GM23338 (cell line): ENCODE measurements around the gene ABHD15. TPM values are rescaled to one million over a fixed set of nuclear protein-coding genes. Genes with fewer than 3 reads are reported as not detected.

ENCODE experiments used
- ATAC-seq: fragments of 200-7000 bp; cut with Tn5 transposase; 3 replicates; pipeline ENCODE4 v1.9.1; 2020
- DNase-seq: peaks from one replicate; pipeline ENCODE4 v3.0.0-alpha.2; 2015; ENCODE audit warnings: low spot score
- H2AFZ ChIP-seq: fragments of 200-600 bp; sonication (generic); 2 replicates; pipeline ENCODE4 v1.8.0; 2016; ENCODE audit warnings: antibody characterized with exemption, mild to moderate bottlenecking, moderate library complexity
- H3F3A ChIP-seq: fragments of 200-600 bp; sonication (generic); replicated peaks from 2 replicates; pipeline ENCODE4 v1.8.0; 2017; ENCODE audit warnings: antibody characterized with exemption, mixed run types, low read depth
- H3K27ac ChIP-seq: fragments of 200-600 bp; sonication (generic); 2 replicates; pipeline ENCODE4 v1.6.1; 2016; ENCODE audit warnings: low read depth
- H3K27me3 ChIP-seq: fragments of 200-600 bp; sonication (generic); 2 replicates; pipeline ENCODE4 v1.8.0; 2016; ENCODE audit warnings: mild to moderate bottlenecking, mixed run types, moderate library complexity; ENCODE audit not compliant: insufficient read depth
- H3K36me3 ChIP-seq: fragments of 200-600 bp; sonication (generic); 2 replicates; pipeline ENCODE4 v1.8.0; 2016; ENCODE audit warnings: mild to moderate bottlenecking; ENCODE audit not compliant: insufficient read depth
- H3K4me1 ChIP-seq: fragments of 200-600 bp; sonication (generic); 2 replicates; pipeline ENCODE4 v1.8.0; 2016; ENCODE audit warnings: mild to moderate bottlenecking, moderate library complexity; ENCODE audit not compliant: insufficient read depth
- H3K4me2 ChIP-seq: fragments of 200-600 bp; sonication (generic); 2 replicates; pipeline ENCODE4 v1.7.1; 2017; ENCODE audit warnings: mixed run types
- H3K4me3 ChIP-seq: fragments of 200-600 bp; sonication (generic); 2 replicates; pipeline ENCODE4 v1.6.1; 2016; ENCODE audit warnings: mixed run types
- H3K79me2 ChIP-seq: fragments of 200-600 bp; sonication (generic); replicated peaks from 2 replicates; pipeline ENCODE4 v1.8.0; 2017; ENCODE audit warnings: mild to moderate bottlenecking; ENCODE audit not compliant: insufficient read depth
- H3K9me2 ChIP-seq: fragments of 200-600 bp; sonication (generic); 2 replicates; pipeline ENCODE4 v1.8.0; 2017; ENCODE audit not compliant: insufficient read depth
- H4K20me1 ChIP-seq: fragments of 200-600 bp; sonication (generic); replicated peaks from 2 replicates; pipeline ENCODE4 v1.8.0; 2017; ENCODE audit warnings: mild to moderate bottlenecking; ENCODE audit not compliant: insufficient read depth
- H3K27ac Mint-ChIP-seq: 2 replicates; pipeline ENCODE4 v1.8.0; 2020; ENCODE audit warnings: inconsistent platforms, mild to moderate bottlenecking, moderate library complexity, mixed read lengths
- H3K27me3 Mint-ChIP-seq: 3 replicates; pipeline ENCODE4 v1.8.0; 2022; ENCODE audit warnings: low read depth, mild to moderate bottlenecking, moderate library complexity, mixed read lengths, inconsistent platforms; ENCODE audit not compliant: insufficient read depth, poor library complexity
- H3K36me3 Mint-ChIP-seq: 3 replicates; pipeline ENCODE4 v1.8.0; 2021; ENCODE audit warnings: low read depth, mild to moderate bottlenecking, inconsistent platforms, moderate library complexity, mixed read lengths
- H3K4me1 Mint-ChIP-seq: 3 replicates; pipeline ENCODE4 v1.8.0; 2020; ENCODE audit warnings: mild to moderate bottlenecking, inconsistent platforms, mixed read lengths
- H3K4me3 Mint-ChIP-seq: 3 replicates; pipeline ENCODE4 v1.8.0; 2021; ENCODE audit warnings: moderate library complexity, mild to moderate bottlenecking, inconsistent platforms, mixed read lengths
- H3K9me3 Mint-ChIP-seq: 3 replicates; pipeline ENCODE4 v1.8.0; 2020; ENCODE audit warnings: moderate library complexity, mild to moderate bottlenecking, inconsistent platforms, mixed read lengths
- CREB1 ChIP-seq: fragments of 250-450 bp; sonication (Bioruptor Pico); IDR thresholded peaks from 2 replicates; pipeline ENCODE4 v1.5.0; 2020; ENCODE audit warnings: low read depth, mild to moderate bottlenecking, moderate library complexity
- polyA plus RNA-seq: library from polyadenylated mRNA; unstranded; fragments of >200 nt; fragmentation: Nextera tagmentation; extraction: Ambion mirVana; gene quantifications from 2 replicates; pipeline ENCODE4 v1.2.1, GENCODE V29; 2016
- total RNA-seq: library from RNA; depleted of rRNA; stranded (reverse); fragments of >200 nt; shearing (Covaris generic); gene quantifications from 2 replicates; pipeline ENCODE4 v1.2.3, GENCODE V29; 2014
- TF ChIP-seq, protein P1 (sequence below): fragments of 250-450 bp; sonication (Bioruptor Pico); IDR thresholded peaks from 2 replicates; pipeline ENCODE4 v1.5.0; 2020; ENCODE audit warnings: mild to moderate bottlenecking, moderate library complexity
- TF ChIP-seq, protein P2 (sequence below), 2 experiments: fragments of 200-600 bp in 1 of 2; sonication (generic) in 1 of 2; conservative IDR thresholded peaks; 2 replicates each; pipeline versions ENCODE4 v1.5.1 to v1.6.1; 2016 to 2017; ENCODE audit warnings: antibody characterized with exemption in 2 of 2, low read depth in 2 of 2, mild to moderate bottlenecking in 2 of 2, moderate library complexity in 1 of 2

The ABHD15 gene
- total and polyA plus RNA-seq, 2 experiments from 2014 or later = 0.27 to 2.5 TPM

DNA sequence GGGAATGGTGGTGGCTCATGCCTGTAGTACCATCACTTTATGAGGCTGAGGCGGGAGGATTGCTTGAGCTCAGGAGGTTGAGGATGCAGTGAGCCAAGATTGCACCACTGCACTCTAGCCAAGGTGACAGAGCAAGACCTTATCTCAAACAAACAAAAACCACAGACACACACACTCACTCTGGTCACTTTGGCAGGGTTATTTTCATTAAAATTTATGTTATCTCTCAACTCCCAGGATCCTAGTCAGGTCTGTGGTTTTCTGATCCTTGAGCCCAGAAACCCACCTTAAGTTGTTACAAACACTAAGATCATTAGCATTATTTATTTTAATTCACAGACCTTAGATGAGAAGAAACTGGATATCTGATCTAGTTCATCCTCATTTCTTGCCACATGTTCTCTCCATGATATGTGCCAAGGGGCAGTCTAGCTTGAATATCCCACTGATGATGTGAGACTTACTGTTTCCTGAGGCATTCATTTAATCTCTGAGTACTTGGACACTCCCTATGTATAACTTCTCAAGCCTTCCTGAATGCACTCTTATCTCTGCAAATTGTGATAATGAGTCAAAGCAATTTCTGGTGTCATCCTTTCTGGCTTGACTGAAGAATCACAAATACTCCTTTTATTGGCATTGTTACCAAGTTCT is 9.6 kb downstream of the ABHD15 start:
- H3K4me1 ChIP-seq = no peaks in the 10 kb centered on the region
- no peaks in the 10 kb centered on the region for H4K20me1 ChIP-seq
- H3K4me3 Mint-ChIP-seq = no peak overlapping the region
- H3K27me3 ChIP-seq = no peaks in the 10 kb centered on the region
- no peaks in the 10 kb centered on the region for H3K79me2 ChIP-seq
- TF ChIP-seq, protein P1, sequence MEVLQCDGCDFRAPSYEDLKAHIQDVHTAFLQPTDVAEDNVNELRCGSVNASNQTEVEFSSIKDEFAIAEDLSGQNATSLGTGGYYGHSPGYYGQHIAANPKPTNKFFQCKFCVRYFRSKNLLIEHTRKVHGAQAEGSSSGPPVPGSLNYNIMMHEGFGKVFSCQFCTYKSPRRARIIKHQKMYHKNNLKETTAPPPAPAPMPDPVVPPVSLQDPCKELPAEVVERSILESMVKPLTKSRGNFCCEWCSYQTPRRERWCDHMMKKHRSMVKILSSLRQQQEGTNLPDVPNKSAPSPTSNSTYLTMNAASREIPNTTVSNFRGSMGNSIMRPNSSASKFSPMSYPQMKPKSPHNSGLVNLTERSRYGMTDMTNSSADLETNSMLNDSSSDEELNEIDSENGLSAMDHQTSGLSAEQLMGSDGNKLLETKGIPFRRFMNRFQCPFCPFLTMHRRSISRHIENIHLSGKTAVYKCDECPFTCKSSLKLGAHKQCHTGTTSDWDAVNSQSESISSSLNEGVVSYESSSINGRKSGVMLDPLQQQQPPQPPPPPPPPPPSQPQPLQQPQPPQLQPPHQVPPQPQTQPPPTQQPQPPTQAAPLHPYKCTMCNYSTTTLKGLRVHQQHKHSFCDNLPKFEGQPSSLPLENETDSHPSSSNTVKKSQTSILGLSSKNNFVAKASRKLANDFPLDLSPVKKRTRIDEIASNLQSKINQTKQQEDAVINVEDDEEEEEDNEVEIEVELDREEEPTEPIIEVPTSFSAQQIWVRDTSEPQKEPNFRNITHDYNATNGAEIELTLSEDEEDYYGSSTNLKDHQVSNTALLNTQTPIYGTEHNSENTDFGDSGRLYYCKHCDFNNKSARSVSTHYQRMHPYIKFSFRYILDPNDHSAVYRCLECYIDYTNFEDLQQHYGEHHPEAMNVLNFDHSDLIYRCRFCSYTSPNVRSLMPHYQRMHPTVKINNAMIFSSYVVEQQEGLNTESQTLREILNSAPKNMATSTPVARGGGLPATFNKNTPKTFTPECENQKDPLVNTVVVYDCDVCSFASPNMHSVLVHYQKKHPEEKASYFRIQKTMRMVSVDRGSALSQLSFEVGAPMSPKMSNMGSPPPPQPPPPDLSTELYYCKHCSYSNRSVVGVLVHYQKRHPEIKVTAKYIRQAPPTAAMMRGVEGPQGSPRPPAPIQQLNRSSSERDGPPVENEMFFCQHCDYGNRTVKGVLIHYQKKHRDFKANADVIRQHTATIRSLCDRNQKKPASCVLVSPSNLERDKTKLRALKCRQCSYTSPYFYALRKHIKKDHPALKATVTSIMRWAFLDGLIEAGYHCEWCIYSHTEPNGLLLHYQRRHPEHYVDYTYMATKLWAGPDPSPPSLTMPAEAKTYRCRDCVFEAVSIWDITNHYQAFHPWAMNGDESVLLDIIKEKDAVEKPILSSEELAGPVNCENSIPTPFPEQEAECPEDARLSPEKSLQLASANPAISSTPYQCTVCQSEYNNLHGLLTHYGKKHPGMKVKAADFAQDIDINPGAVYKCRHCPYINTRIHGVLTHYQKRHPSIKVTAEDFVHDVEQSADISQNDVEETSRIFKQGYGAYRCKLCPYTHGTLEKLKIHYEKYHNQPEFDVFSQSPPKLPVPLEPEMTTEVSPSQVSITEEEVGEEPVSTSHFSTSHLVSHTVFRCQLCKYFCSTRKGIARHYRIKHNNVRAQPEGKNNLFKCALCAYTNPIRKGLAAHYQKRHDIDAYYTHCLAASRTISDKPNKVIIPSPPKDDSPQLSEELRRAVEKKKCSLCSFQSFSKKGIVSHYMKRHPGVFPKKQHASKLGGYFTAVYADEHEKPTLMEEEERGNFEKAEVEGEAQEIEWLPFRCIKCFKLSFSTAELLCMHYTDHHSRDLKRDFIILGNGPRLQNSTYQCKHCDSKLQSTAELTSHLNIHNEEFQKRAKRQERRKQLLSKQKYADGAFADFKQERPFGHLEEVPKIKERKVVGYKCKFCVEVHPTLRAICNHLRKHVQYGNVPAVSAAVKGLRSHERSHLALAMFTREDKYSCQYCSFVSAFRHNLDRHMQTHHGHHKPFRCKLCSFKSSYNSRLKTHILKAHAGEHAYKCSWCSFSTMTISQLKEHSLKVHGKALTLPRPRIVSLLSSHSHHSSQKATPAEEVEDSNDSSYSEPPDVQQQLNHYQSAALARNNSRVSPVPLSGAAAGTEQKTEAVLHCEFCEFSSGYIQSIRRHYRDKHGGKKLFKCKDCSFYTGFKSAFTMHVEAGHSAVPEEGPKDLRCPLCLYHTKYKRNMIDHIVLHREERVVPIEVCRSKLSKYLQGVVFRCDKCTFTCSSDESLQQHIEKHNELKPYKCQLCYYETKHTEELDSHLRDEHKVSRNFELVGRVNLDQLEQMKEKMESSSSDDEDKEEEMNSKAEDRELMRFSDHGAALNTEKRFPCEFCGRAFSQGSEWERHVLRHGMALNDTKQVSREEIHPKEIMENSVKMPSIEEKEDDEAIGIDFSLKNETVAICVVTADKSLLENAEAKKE = no peak
- no peak for TF ChIP-seq CREB1 (CRISPR knock-in tag)
- TF ChIP-seq, protein P2, sequence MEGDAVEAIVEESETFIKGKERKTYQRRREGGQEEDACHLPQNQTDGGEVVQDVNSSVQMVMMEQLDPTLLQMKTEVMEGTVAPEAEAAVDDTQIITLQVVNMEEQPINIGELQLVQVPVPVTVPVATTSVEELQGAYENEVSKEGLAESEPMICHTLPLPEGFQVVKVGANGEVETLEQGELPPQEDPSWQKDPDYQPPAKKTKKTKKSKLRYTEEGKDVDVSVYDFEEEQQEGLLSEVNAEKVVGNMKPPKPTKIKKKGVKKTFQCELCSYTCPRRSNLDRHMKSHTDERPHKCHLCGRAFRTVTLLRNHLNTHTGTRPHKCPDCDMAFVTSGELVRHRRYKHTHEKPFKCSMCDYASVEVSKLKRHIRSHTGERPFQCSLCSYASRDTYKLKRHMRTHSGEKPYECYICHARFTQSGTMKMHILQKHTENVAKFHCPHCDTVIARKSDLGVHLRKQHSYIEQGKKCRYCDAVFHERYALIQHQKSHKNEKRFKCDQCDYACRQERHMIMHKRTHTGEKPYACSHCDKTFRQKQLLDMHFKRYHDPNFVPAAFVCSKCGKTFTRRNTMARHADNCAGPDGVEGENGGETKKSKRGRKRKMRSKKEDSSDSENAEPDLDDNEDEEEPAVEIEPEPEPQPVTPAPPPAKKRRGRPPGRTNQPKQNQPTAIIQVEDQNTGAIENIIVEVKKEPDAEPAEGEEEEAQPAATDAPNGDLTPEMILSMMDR (conservative IDR thresholded peaks at IDR 0.05; ENCODE audit: low read depth in 2 of 2) = no peak
- no peak overlapping the region for H3K4me3 ChIP-seq
- no peaks in the 10 kb centered on the region for H3K36me3 ChIP-seq
- peaks cover 8% of the 10 kb centered on the region for H3K27me3 Mint-ChIP-seq
- DNase-seq (no peak), ATAC-seq (no peak)
- no peaks in the 10 kb centered on the region for H3K9me3 Mint-ChIP-seq
- H3K4me1 Mint-ChIP-seq = peaks cover 2% of the 10 kb centered on the region; the same call in 1 of the 3 replicates
- H3K27ac ChIP-seq = no peak overlapping the region
- no peak overlapping the region for H3K4me2 ChIP-seq
- H3K9me2 ChIP-seq = no peaks in the 10 kb centered on the region
- no peak overlapping the region for H3K27ac Mint-ChIP-seq
- H3K36me3 Mint-ChIP-seq = no peaks in the 10 kb centered on the region; the same call in 2 of the 3 replicates
- H3F3A ChIP-seq = 0 out of 2 replicates have a peak, but pooled peaks cover 3% of the 10 kb centered on the region
- H2AFZ ChIP-seq = no peak overlapping the region
